Mesendoderm (in vitro differentiated cells): Measurements from ENCODE around the gene ZNF548.
A peak's percentile ranks its signal among the peaks of the same experiment; 100 is the strongest.

Experiments
- DNase-seq: peaks from one replicate; pipeline ENCODE4 v3.0.0; 2013
- H2AK5ac ChIP-seq: 2 replicates; pipeline ENCODE4 v1.6.1; 2013; ENCODE audit warnings: low read length, inconsistent platforms
- H2BK120ac ChIP-seq: 2 replicates; pipeline ENCODE4 v1.6.1; 2013; ENCODE audit warnings: low read depth, mild to moderate bottlenecking, low read length, moderate library complexity, mixed read lengths
- H2BK15ac ChIP-seq: replicated peaks from 2 replicates; pipeline ENCODE4 v1.6.1; 2013; ENCODE audit warnings: low read depth, mild to moderate bottlenecking, moderate library complexity
- H2BK5ac ChIP-seq: 2 replicates; pipeline ENCODE4 v1.6.1; 2013; ENCODE audit warnings: low read length, inconsistent platforms
- H3K18ac ChIP-seq: 2 replicates; pipeline ENCODE4 v1.6.1; 2013; ENCODE audit warnings: mild to moderate bottlenecking, low read length, mixed read lengths
- H3K23ac ChIP-seq: one replicate; pipeline ENCODE4 v1.6.1; 2013; ENCODE audit warnings: low read length
- H3K27ac ChIP-seq: 2 replicates; pipeline ENCODE4 v1.5.1; 2013; ENCODE audit warnings: low read depth, mild to moderate bottlenecking, inconsistent platforms, low read length, moderate library complexity
- H3K27me3 ChIP-seq: 2 replicates; pipeline ENCODE4 v1.6.1; 2013; ENCODE audit warnings: low read length, control low read depth, mild to moderate bottlenecking, inconsistent platforms; ENCODE audit not compliant: insufficient read depth, poor library complexity
- H3K36me3 ChIP-seq: 2 replicates; pipeline ENCODE4 v1.6.1; 2013; ENCODE audit warnings: low read length, inconsistent platforms; ENCODE audit not compliant: control insufficient read depth, insufficient read depth
- H3K4ac ChIP-seq: one replicate; pipeline ENCODE4 v1.6.1; 2013; ENCODE audit warnings: low read depth, mild to moderate bottlenecking, low read length, moderate library complexity
- H3K4me1 ChIP-seq: 2 replicates; pipeline ENCODE4 v1.6.1; 2013; ENCODE audit warnings: low read depth, low read length, inconsistent platforms; ENCODE audit not compliant: control insufficient read depth
- H3K4me2 ChIP-seq: 2 replicates; pipeline ENCODE4 v1.6.1; 2013; ENCODE audit warnings: low read length
- H3K4me3 ChIP-seq: 2 replicates; pipeline ENCODE4 v1.5.1; 2013; ENCODE audit warnings: mild to moderate bottlenecking, low read length
- H3K56ac ChIP-seq: one replicate; pipeline ENCODE4 v1.6.1; 2013; ENCODE audit warnings: low read length
- H3K79me1 ChIP-seq: 2 replicates; pipeline ENCODE4 v1.6.1; 2013; ENCODE audit warnings: low read length, inconsistent platforms
- H3K79me2 ChIP-seq: 2 replicates; pipeline ENCODE4 v1.6.1; 2013; ENCODE audit warnings: mild to moderate bottlenecking, low read length; ENCODE audit not compliant: control insufficient read depth, insufficient read depth
- H3K9ac ChIP-seq: 2 replicates; pipeline ENCODE4 v1.6.1; 2013; ENCODE audit warnings: low read length, inconsistent platforms
- H4K5ac ChIP-seq: one replicate; pipeline ENCODE4 v1.6.1; 2013; ENCODE audit warnings: low read length
- H4K8ac ChIP-seq: one replicate; pipeline ENCODE4 v1.6.1; 2013; ENCODE audit warnings: low read depth, mild to moderate bottlenecking, control low read depth, low read length, moderate library complexity
- WGBS: extraction: QIAGEN DNeasy Blood & Tissue Kit; methylation state at CpG from one replicate; pipeline ENCODE4 v1.1.7; 2013; ENCODE audit warnings: low lambda C conversion rate, missing lambda C conversion rate; ENCODE audit not compliant: insufficient coverage; ENCODE audit errors: extremely low coverage; 5-methylcytosine and 5-hydroxymethylcytosine counted together

ZNF548 gene

DNA sequence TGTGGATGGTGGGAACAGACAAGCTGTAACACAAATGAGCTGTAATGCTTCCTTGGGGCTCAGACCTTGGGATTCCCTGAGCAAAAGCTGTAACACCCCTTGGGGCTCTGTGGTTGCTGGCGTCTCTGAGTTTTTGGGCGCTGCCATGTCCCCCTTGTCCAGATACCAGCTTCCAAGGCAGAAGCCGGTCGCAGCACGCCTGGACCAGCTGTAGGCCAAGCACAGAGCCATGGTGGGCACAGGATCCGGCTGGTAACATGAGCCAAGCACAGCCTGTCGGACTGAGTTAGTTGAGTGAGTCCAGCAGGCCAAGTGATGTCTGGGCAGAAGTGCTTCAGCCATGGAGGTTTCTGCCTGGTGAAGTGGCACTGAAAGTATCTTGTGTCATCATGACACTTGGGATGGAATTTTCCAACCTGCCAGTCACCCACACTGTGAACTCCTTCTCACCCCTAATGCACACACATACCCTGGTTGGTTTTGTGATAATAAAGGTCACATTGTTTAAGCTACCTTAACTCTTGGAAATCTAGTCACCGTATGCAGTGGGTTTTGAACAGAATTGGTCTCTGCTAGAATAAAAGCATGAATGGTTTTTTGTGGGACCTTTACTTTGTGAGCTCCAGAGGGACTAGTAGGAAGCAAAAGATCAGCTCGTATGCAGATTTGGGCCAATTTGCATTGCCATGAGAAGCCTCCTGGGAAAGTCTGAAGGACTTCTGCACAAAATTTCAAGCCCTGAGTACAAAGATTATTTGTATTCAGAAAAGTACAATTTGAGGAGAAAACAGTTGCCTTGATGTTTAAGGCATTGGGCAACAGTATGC lies 14.3 kb downstream of the ZNF548 start:
- no peak overlapping the region for H3K9ac ChIP-seq
- H4K8ac ChIP-seq = no peak overlapping the region
- H3K4me3 ChIP-seq = no peak overlapping the region
- H3K23ac ChIP-seq = no peak overlapping the region
- no peaks in the 10 kb centered on the region for H3K27me3 ChIP-seq
- H3K4ac ChIP-seq = no peak overlapping the region
- H2BK5ac ChIP-seq = no peak overlapping the region
- H2BK15ac ChIP-seq = no peak overlapping the region
- peaks cover under 1% of the 10 kb centered on the region for H3K36me3 ChIP-seq
- H3K27ac ChIP-seq = no peak overlapping the region
- WGBS = no CpG with 5 or more reads among the region's 9 CpGs
- no peak overlapping the region for H4K5ac ChIP-seq
- no peak overlapping the region for H3K56ac ChIP-seq
- H3K79me1 ChIP-seq = no peaks in the 10 kb centered on the region
- no peak overlapping the region for H2AK5ac ChIP-seq
- DNase-seq = no peak
- no peak overlapping the region for H3K4me2 ChIP-seq
- no peaks in the 10 kb centered on the region for H3K79me2 ChIP-seq
- H3K4me1 ChIP-seq = no peaks in the 10 kb centered on the region
- no peak overlapping the region for H3K18ac ChIP-seq
- no peak overlapping the region for H2BK120ac ChIP-seq

DNA sequence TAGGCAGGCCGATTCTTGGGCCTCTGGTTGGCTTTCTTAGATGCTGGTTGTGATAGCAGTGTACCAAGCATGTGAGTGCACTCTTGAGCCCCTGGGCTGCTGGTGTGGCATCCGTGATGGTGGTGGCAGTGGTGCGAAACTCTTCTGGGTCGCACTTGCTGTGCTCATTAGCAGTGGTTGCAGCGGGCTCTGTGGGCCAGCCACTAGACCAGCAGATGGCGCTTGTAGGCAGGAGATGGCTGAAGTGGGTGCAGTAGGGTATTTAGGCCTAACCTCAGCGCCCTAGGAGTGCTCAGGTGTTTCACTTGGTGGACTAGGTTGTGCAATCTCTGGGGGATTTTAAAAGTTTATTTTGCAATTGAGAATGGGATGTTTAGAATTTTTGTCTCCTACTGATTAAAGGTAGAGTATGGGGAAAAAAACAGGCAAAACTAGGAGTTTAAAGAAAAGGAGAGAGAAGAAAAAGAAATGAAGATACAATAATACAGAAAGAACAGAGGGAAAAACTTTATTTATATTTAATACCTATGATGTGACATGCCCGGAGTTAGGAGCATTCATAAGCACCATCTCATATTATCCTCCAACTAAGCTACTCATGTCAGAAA lies 17.0 kb downstream of the ZNF548 start:
- no peak overlapping the region for H3K23ac ChIP-seq
- H4K8ac ChIP-seq = no peak overlapping the region
- no peaks in the 10 kb centered on the region for H3K27me3 ChIP-seq
- DNase-seq = peak; percentile 84
- H2BK120ac ChIP-seq = no peak overlapping the region
- no CpG with 5 or more reads among the region's 8 CpGs for WGBS
- no peak overlapping the region for H3K4me2 ChIP-seq
- H3K36me3 ChIP-seq = no peaks in the 10 kb centered on the region
- H3K4ac ChIP-seq = no peak overlapping the region
- H3K4me3 ChIP-seq = no peak overlapping the region
- H2BK15ac ChIP-seq = no peak overlapping the region
- H3K79me1 ChIP-seq = peaks cover under 1% of the 10 kb centered on the region
- no peak overlapping the region for H3K18ac ChIP-seq
- H3K9ac ChIP-seq = no peak overlapping the region
- no peaks in the 10 kb centered on the region for H3K4me1 ChIP-seq
- H2BK5ac ChIP-seq = no peak overlapping the region
- H4K5ac ChIP-seq = no peak overlapping the region
- no peak overlapping the region for H3K56ac ChIP-seq
- H3K27ac ChIP-seq = no peak overlapping the region
- no peak overlapping the region for H2AK5ac ChIP-seq
- peaks cover 2% of the 10 kb centered on the region for H3K79me2 ChIP-seq

DNA sequence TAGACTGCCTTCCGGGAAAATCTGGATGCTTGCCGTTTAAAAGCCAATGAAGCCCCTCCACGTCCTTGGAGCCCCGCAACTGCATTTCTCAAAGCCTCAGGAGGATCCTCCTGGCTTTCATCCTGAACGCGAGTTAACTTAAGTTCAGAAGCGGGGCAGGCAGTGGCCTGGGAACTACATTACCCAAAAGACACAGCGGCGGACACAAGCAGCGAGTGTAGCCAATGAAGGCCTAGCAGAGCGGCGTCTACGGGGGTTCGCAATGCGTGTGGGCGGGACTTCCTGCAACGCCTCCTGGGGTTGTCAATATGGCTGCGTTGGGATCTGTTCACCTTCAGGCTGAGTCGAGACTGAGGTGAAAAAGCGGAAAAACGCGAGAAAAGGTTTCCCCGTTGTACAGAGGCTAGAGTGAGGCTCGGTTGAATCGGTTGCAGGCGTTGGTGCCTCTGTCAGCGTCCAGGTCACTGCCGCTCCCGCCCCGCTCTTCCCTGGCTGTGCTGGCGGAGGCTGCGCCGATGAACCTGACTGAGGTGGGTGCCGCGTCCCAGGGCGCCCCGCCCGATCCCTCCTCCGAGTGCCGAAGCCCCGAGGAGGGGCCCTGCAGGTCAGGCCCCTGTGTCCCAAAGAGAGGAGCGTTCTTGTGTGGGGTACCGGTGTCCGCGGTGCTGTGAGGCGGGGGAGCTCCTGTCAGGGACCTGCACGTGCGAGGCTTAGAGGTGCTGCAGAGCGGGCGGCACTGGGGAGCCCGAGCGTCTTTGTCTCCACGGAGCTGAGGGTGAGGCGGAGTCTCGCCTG lies 21.4 kb downstream of the ZNF548 start, which contains the start of gene ZNF17:
TSS of gene ZNF17 (plus strand) at position 285 of the 795 bp plus-strand sequence. CDS start 2,455 bp downstream, outside the sequence.
- Histone ChIP-seq H3K18ac (no peak within 1 kb of the TSS), H3K79me1 (peaks cover 11% of the 10 kb centered on the region), H3K4me1 (no peaks in the 10 kb centered on the region), H3K4me3 (peak within 1 kb of the TSS; percentile 71), H3K27ac (no peak within 1 kb of the TSS), H3K23ac (no peak within 1 kb of the TSS), H2AK5ac (no peak within 1 kb of the TSS), H3K79me2 (peaks cover 8% of the 10 kb centered on the region), H4K5ac (no peak within 1 kb of the TSS), H3K56ac (peak within 1 kb of the TSS; percentile 85), H2BK5ac (no peak within 1 kb of the TSS), H3K4ac (no peak within 1 kb of the TSS), H4K8ac (no peak within 1 kb of the TSS), H3K27me3 (no peaks in the 10 kb centered on the region), H2BK120ac (no peak within 1 kb of the TSS), H2BK15ac (no peak within 1 kb of the TSS), H3K36me3 (no peaks in the 10 kb centered on the region), H3K4me2 (peak within 1 kb of the TSS; percentile 89), H3K9ac (peak within 1 kb of the TSS; percentile 76)
- no CpG with 5 or more reads among the region's 55 CpGs for whole genome bisulfite sequencing
- DNase-seq = peak; percentile 97

DNA sequence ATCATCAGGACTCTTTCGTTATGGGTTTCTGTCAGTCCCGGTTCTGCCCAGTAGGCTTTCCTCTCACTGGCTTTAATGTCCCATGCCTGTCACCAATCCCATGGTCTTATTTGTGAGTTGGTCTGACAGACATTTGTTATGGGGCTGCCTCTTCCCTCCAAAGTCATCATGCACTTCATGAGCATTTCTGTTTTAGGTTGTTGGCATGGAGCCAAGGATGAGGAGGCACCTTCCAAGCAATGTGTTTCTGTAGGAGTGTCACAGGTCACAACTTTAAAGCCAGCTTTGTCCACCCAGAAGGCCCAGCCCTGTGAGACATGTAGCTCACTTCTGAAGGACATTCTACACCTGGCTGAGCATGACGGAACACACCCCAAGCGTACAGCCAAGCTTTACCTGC lies 29.8 kb downstream of the ZNF548 start:
- no peak for DNase-seq
- Histone ChIP-seq H2BK5ac (no peak overlapping the region), H3K9ac (no peak overlapping the region), H3K56ac (no peak overlapping the region), H2BK120ac (no peak overlapping the region), H3K23ac (no peak overlapping the region), H3K4me1 (no peaks in the 10 kb centered on the region), H2AK5ac (no peak overlapping the region), H3K4me2 (no peak overlapping the region), H3K79me1 (peaks cover 2% of the 10 kb centered on the region), H3K27me3 (no peaks in the 10 kb centered on the region), H4K8ac (no peak overlapping the region), H3K79me2 (no peaks in the 10 kb centered on the region), H2BK15ac (no peak overlapping the region), H3K27ac (no peak overlapping the region), H3K36me3 (peaks cover 4% of the 10 kb centered on the region), H3K4ac (no peak overlapping the region), H3K18ac (no peak overlapping the region), H3K4me3 (no peak overlapping the region), H4K5ac (no peak overlapping the region)
- no CpG with 5 or more reads among the region's 4 CpGs for WGBS

DNA sequence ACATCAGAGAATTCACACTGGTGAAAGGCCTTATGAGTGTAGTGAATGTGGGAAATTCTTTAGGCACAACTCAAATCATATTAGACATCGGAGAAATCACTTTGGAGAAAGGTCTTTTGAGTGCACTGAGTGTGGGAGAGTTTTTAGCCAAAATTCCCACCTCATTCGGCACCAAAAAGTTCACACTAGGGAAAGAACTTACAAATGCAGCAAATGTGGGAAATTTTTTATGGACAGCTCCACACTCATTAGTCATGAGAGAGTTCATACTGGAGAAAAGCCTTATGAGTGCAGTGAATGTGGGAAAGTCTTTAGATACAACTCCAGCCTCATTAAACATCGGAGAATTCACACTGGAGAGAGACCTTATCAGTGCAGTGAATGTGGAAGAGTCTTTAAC lies 31.4 kb downstream of the ZNF548 start:
- H3K9ac ChIP-seq = no peak overlapping the region
- no peak overlapping the region for H3K23ac ChIP-seq
- H3K79me1 ChIP-seq = peaks cover 1% of the 10 kb centered on the region
- no peak overlapping the region for H2BK120ac ChIP-seq
- DNase-seq = no peak
- H3K79me2 ChIP-seq = no peaks in the 10 kb centered on the region
- WGBS = no CpG with 5 or more reads among the region's 3 CpGs
- no peak overlapping the region for H3K56ac ChIP-seq
- H4K5ac ChIP-seq = no peak overlapping the region
- no peak overlapping the region for H4K8ac ChIP-seq
- H3K4me2 ChIP-seq = no peak overlapping the region
- no peak overlapping the region for H3K4me3 ChIP-seq
- no peak overlapping the region for H2BK15ac ChIP-seq
- peaks cover 4% of the 10 kb centered on the region for H3K36me3 ChIP-seq
- H2BK5ac ChIP-seq = no peak overlapping the region
- H3K27me3 ChIP-seq = no peaks in the 10 kb centered on the region
- no peak overlapping the region for H2AK5ac ChIP-seq
- H3K18ac ChIP-seq = no peak overlapping the region
- no peak overlapping the region for H3K27ac ChIP-seq
- no peak overlapping the region for H3K4ac ChIP-seq
- H3K4me1 ChIP-seq = no peaks in the 10 kb centered on the region
